Hippocampal formation (tissue), 2 donors: ENCODE results near the gene LENG9.
"Not testable (repeated sequence)": the region's sequence is repeated elsewhere in the genome, so short reads cannot be mapped to it uniquely, and the experiment has no call there.

Experiments used
- DNase-seq, 2 donors: peaks; one replicate each; lab custom pipeline; 2025; lab: John Stamatoyannopoulos, UW

The LENG9 gene

GRCh38 chr19:54459282-54460229 is 4.0 kb downstream of the LENG9 start:
- DNase-seq: no peak

DNA sequence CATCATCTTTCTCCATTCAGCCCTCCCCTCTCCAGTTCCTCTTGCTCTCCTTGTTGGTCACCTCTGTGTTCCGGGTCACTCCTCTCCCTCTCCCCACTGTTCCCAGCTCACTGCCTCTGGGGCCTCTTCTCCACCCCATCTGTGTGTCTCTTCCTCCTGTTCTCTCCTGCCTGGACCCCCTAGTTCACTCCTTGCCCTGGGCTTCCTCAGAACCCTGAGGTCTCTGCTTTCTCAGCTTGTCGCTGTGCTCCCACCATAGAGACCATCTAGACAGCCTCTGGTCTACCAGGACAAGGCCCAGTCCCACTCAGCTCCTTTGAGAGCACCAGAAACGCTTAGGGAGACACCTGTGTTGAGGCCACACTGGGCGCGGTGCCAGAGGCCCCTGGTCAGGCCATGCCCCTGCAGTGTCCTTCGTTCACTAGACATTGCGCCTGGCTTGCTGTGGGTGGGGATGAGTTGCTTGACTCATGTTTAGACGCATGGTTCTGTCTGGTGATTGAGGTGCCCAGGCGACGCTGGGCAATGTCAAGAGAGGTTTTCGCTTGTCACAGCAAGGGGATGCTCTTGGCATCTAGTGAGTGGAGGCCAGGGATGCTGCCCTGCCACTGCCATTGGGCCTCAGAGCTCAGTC is 4.8 kb downstream of the LENG9 start:
- DNase-seq: no peak

DNA sequence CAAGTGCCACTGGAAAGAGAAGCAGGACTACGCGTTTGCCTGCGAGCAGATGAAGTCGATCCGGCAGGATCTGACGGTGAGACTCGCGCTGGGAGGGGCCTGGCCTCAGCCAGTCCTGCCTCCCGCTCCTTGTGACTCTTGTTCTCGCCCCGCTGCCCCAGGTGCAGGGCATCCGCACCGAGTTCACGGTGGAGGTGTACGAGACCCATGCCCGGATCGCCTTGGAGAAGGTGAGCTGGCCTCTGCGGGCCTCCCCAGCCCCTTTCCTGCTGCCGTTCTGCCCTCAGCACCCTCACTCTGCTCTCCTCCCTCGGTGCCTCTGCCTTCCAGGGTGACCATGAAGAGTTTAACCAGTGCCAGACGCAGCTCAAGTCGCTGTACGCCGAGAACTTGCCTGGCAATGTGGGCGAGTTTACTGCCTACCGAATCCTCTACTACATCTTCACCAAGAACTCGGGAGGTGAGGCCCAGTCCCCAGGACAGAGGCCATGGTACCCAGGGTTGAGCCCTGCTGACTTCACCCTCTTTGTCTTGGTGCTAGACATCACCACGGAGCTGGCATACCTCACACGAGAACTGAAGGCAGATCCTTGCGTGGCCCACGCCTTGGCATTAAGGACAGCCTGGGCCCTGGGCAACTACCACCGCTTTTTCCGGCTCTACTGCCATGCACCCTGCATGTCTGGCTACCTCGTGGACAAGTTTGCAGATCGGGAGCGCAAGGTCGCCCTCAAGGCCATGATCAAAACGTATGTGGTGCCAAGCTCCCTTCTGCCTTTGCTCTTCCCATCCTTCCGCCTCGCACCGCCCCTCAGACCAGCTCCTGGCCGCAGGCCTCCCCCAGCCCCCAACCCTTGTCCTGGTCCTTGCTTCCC is 5.6 kb downstream of the LENG9 start:
- no peak for DNase-seq

DNA sequence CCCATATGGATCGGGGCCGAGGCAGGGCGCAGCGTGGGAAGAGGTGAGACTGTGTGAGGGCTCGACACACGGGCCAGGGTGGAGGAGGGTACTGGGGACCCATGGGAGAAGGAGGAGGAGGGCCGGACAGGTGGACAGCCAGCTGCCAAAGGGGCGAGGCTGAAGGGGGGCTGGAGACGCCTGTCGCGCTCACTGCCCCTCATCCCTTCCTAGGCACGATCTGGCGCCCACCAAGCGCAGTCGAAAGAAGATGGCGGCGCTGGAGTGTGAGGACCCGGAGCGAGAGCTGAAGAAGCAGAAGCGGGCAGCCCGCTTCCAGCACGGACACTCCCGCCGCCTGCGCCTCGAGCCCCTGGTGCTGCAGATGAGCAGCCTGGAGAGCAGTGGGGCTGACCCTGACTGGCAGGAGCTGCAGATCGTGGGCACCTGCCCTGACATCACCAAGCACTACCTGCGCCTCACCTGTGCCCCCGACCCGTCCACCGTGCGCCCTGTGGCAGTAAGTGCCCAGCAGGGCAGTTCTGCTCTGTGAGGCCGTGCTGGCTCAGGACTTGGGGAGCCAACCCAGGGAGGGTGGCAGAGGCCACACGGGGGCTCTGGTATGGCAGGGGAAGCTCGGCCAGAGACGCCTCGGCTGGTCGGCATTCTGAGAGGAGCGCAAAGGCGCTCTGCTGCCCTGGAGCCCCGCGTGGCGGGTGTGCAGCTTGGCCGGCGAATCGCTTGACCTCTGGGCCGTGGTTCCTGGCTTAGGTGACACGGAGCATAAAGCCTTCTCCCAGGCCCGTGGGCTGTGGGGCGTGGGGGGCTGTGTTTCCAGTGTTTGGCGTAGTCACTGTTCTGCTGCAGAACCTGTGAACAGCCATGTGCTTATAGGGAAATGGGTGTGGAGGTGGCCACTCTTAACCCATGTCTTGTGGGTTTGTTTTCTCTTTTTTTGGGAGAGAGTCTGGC is 6.9 kb downstream of the LENG9 start:
- DNase-seq: no peak

GRCh38 chr19:54455786-54456422 is 7.7 kb downstream of the LENG9 start:
- no peak for DNase-seq

DNA sequence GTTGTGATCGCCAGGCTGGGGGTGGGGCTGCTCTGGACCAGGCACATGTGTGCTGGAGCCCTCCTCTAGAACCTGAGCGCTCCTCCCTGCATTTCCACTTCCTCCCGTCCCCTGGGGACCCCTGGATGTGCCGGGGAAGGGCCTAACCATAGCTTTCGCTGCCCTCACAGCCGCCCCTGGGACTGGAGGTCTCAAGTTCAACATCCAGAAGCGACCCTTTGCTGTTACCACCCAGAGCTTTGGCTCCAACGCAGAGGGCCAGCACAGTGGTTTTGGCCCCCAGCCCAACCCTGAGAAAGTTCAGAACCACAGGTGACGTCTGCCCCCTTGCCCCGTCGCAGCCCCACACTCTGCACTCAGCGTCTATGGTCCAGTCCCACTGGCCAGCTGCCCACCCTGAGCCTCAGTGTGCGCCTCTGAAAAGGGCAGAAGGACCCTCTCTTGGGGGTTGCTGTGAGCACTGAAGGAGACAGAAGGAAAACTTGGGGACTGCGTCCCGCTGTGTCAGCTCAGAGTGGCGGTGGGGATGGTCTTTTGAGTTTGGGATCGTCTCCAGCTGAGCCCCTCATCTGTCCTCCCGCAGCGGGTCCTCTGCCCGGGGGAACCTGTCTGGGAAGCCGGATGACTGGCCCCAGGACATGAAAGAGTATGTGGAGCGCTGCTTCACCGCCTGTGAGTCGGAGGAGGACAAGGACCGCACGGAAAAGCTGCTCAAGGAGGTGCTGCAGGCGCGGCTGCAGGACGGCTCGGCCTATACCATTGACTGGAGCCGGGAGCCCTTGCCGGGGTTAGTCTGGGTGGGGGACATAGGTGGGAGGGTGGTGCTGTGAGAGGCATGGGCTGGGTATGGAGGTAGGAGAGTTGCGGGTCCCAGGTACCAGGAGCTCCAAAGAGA is 8.6 kb downstream of the LENG9 start:
- no peak for DNase-seq

GRCh38 chr19:54453921-54454780 is 9.4 kb downstream of the LENG9 start:
- no peak for DNase-seq

DNA sequence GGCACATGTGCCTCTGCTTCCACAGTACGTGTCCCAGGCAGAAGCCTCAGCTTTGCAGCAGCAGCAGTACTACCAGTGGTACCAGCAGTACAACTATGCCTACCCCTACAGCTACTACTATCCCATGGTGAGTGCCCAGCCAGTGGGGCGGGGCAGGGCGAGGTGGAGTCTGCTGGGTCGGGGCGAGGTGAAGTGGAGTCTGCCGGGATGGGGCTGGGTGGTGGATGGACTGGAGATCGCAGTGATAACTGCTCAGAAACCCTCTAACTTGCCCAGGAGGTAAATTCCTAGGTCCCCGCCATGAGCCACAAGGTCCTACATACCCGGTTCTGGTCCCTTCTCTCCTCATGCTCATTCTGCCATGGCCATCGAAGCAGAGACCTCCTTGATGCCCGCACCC is 11.0 kb downstream of the LENG9 start:
- no peak for DNase-seq

GRCh38 chr19:54451997-54452396 is 11.6 kb downstream of the LENG9 start:
- DNase-seq: no peak

DNA sequence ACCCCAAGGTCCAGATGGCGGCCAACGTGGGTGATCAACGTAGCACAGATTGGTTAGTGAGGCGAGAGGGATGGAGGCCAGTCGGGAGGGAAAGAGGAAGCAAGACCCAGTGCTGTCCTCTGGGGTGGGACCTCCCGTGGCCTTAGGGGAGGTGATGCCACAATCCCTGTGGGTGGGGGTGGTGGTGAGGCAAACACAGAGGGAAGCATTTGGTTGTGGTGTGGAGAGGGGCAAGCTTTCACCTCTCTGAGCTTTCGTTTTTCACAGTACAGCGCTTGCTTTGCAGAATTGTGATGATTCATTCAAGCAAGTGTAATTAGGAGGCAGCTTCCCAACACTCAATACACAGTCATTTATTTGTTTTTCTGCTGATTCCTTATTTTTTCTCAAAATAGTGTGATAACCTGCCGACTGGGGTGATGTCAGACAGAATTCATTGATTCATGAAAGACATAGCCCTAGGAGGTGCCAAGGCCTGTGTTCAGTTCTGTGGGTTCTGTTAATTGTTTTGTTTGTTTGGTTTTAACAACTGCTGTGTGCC is 12.2 kb downstream of the LENG9 start:
- DNase-seq: no peak

DNA sequence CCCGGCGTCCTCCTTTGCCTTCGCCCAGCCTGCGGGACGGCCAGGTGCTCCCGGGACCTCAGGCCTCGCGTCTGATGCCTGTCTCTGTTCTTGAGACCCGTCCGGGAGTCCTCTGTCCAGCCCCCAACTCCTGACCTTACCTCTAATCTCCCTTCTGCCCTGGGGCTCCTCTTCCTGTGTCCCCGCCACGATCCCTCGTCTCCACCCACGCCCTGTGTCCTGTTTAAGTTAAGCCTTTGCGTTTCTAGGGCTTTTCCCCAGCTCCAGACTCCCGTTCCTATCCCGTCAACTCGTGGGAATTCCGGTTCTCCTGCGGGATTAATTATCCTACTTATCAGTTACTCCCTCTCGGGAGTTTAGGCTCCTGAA is 13.9 kb downstream of the LENG9 start:
- no peak for DNase-seq

DNA sequence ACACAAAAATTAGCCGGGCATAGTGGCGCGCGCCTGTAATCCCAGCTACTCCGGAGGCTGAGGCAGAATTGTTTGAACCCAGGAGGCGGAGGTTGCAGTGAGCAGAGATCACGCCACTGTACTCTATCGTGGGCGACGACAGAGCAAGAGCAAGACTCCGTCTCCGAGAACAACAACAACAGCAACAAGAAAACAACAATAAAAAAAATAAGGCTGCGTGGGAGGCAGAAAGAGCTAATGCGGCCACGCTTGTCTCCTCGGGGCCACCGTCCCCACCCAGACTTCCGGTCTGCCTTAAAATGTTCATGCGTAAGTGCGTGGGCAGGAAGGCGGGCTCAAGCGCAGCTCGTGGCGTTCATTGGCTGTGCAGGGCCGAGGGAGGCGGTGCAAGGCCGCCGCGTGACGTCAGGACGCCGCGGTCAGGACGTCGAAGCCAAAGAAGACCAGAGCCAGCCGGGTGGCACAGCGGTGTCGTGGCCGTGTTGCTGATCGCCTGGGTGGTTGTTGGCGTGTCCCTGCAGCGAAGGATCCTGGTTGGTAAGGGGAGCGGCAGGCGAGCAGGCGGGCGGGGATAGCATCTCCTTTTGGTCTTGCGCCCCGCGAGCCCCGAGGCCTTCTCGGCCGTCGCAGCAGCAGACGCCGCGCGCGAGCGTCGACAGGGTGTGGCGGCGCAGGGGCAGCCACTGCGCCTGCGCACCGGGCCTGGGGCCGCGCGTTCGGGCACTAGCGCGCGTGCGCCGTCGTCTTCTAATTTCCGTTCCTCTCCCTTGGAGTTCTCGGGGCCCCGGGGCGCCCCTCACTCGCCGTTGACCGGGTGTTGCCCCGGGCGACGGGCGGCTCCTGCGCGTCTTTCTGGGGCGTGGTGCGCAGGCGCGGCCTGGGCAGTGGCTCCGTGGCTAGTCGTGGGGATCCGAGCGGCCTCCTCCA is 14.5 kb downstream of the LENG9 start, which contains the start of gene LENG8:
TSS of gene LENG8 (plus strand) at position 426 of the 927 bp plus-strand sequence. CDS start 2,146 bp downstream, outside the sequence.
- DNase-seq: peak; percentile 95 to 98

GRCh38 chr19:54448040-54448773 is 15.4 kb downstream of the LENG9 start:
- no peak for DNase-seq

- not testable (repeated sequence) for DNase-seq
Observed at GRCh38 chr19:54446349-54446748, 17.2 kb downstream of the LENG9 start.

- DNase-seq: no peak
Observed at GRCh38 chr19:54444737-54445136, 18.8 kb downstream of the LENG9 start.

DNA sequence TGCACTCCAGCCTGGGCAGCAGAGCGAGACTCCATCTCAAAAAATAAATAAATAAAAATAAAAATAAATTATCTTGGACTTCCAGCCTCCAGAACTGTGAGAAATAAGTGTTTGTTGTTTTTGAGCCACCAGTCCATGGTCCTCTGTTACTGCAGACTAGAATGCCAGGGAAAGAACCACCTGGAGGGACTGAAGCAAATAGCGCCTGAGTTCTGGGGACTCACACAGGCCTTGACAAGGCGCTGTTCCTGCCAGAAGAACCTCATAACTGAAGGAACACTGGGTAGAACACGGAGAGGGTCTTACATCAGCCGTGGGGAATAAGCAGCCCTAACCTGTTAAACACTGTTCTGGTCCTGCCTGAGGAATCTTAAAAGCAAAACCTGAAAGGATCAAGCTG is 22.9 kb downstream of the LENG9 start:
- no peak for DNase-seq
